Activated CD8-positive, alpha-beta memory T cell treated with anti-CD3 and anti-CD28 coated beads, Interleukin-2, amount 10 ng/mL, durations not matched to agents 7 days and 5 days (primary cell): ENCODE measurements around the gene MBNL1. TPM values are rescaled to one million over a fixed set of nuclear protein-coding genes. Genes with fewer than 3 reads are reported as not detected.
A peak's percentile ranks its signal among the peaks of the same experiment; 100 is the strongest.
"Not testable (repeated sequence)": the region's sequence is repeated elsewhere in the genome, so short reads cannot be mapped to it uniquely, and the experiment has no call there.

Experiments used
- ATAC-seq: fragments of 150-1000 bp; cut with Tn5 transposase; one replicate; pipeline ENCODE4 v1.10.0; 2021; ENCODE audit warnings: moderate library complexity
- CTCF ChIA-PET: fragments of 350-600 bp; sonication (Branson Sonifier 250); formaldehyde crosslinking; loops from one replicate; lab custom pipeline; 2021; ENCODE audit warnings: antibody characterized with exemption; lab: Charles Lee
- DNase-seq: peaks from one replicate; pipeline ENCODE4 v3.0.0-alpha.2; 2020
- H3K27ac Mint-ChIP-seq: one replicate; pipeline ENCODE4 v1.8.0; 2021; ENCODE audit warnings: mild to moderate bottlenecking, mixed read lengths
- H3K27me3 Mint-ChIP-seq: one replicate; pipeline ENCODE4 v1.8.0; 2021; ENCODE audit warnings: mixed read lengths
- H3K36me3 Mint-ChIP-seq: one replicate; pipeline ENCODE4 v1.8.0; 2021; ENCODE audit warnings: mild to moderate bottlenecking, mixed read lengths
- H3K4me1 Mint-ChIP-seq: one replicate; pipeline ENCODE4 v1.8.0; 2021; ENCODE audit warnings: mixed read lengths
- H3K4me3 Mint-ChIP-seq: one replicate; pipeline ENCODE4 v1.8.0; 2021; ENCODE audit warnings: mild to moderate bottlenecking, moderate library complexity, mixed read lengths
- H3K9me3 Mint-ChIP-seq: one replicate; pipeline ENCODE4 v1.8.0; 2022; ENCODE audit warnings: low read depth, mixed read lengths
- total RNA-seq, 2 experiments: library from RNA; stranded (reverse); gene quantifications; one replicate each; pipeline ENCODE4 v1.2.3, GENCODE V29; 2021

The MBNL1 gene
- total RNA-seq, 2 experiments from 2014 or later = 370 to 398 TPM

DNA sequence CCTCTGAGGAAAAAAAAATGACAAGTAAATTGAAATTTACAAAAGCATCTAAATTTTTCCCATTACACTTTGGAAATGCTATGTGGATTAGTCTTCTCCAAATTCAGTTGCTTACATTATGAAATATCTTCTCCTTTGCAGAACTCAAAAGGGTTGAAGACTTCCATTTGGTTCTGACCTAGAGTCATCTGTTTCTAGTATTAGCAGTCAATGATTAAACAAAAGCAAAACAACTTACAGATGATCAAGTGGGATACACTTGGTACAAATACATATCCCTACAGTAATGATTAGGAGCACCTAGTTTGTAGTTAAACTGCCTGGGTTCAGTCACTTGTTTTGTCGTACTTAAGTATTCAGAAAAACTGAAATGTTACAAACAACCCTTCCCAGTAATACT lies 136.2 kb downstream of the MBNL1 start:
- Mint-ChIP-seq H3K9me3 (no peaks in the 10 kb centered on the region), H3K27ac (no peak overlapping the region), H3K36me3 (peaks cover 34% of the 10 kb centered on the region), H3K4me1 (peaks cover 55% of the 10 kb centered on the region), H3K4me3 (no peak overlapping the region), H3K27me3 (no peaks in the 10 kb centered on the region)
- CTCF ChIA-PET = no interaction called here
- DNase-seq (no peak), ATAC-seq (no peak)

- CTCF ChIA-PET = no interaction called here
- ATAC-seq = no peak
- Mint-ChIP-seq H3K27me3 (no peaks in the 10 kb centered on the region), H3K36me3 (peaks cover 35% of the 10 kb centered on the region), H3K27ac (no peak overlapping the region), H3K4me1 (peaks cover 54% of the 10 kb centered on the region), H3K9me3 (no peaks in the 10 kb centered on the region), H3K4me3 (no peak overlapping the region)
- DNase-seq = no peak
Measured at GRCh38 chr3:152405915-152406802, 137.4 kb downstream of the MBNL1 start.

DNA sequence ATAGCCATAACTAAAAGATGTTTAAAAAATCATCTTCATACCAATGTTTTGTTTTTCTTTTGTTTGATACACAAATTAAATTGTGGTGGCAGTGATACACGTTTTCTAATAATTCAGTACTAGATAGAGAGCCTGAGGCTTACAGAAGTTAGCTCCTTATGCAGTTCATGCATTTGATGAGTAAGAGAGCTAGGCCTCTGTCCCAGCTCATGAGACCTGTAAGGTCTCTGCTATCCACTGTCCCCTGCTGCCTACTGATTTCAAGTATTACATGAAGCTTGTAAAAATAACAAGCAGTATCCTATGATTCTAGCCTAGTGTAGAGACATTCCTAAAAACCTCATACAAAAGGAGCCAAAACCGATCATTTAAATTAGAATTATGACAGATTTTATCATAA lies 144.5 kb downstream of the MBNL1 start:
- Mint-ChIP-seq H3K4me3 (no peak overlapping the region), H3K36me3 (peaks cover 51% of the 10 kb centered on the region), H3K27me3 (no peaks in the 10 kb centered on the region), H3K4me1 (peaks cover 41% of the 10 kb centered on the region), H3K27ac (no peak overlapping the region), H3K9me3 (no peaks in the 10 kb centered on the region)
- DNase-seq = no peak
- CTCF ChIA-PET = no interaction called here
- ATAC-seq = no peak

DNA sequence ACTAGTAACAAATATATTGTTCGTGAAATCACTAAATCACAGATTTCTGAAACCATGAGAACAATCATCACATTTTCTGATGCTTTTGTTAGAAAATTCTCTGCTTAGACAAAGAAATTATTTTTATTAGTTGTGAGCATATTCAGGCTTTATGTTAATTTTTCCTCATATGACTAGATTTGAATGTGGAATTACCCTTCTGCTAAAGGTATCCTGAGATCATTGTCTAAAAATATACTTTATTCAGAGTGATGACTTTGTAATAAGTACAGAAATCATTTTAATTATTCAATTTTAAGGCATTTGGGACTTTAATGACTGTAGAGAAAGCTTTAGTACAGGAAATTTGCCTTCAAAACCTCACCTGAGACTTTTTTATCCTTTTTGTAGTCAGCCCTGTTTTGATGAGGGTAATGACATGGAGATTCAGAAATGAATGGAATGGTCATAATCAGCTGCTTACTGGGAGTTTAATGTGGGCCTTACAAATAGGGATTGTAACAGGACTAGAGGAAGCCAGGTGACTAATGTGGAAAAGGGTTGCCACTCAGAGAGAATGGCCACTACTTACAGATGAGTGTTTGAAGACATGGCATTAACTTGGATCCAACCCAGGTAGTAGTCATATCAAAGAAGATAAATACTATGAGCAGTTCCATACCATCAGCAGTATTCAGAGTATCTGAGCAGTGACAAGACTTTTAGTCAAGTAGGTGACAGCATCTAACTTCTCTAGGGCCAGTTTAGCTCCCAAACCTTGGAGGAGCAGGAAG lies 148.3 kb downstream of the MBNL1 start:
- no peak for DNase-seq
- peaks cover 52% of the 10 kb centered on the region for H3K4me1 Mint-ChIP-seq
- peaks cover 76% of the 10 kb centered on the region for H3K36me3 Mint-ChIP-seq
- H3K4me3 Mint-ChIP-seq = no peak overlapping the region
- no peaks in the 10 kb centered on the region for H3K27me3 Mint-ChIP-seq
- no peak for ATAC-seq
- CTCF ChIA-PET = no interaction called here
- peak overlapping the region; percentile 14 for H3K27ac Mint-ChIP-seq
- H3K9me3 Mint-ChIP-seq = peaks cover 7% of the 10 kb centered on the region

- peaks cover 67% of the 10 kb centered on the region for H3K4me1 Mint-ChIP-seq
Measured at GRCh38 chr3:152419748-152420147, 151.0 kb downstream of the MBNL1 start.

GRCh38 chr3:152421162-152421561 lies 152.4 kb downstream of the MBNL1 start:
- Mint-ChIP-seq H3K4me1 (peaks cover 78% of the 10 kb centered on the region), H3K27me3 (no peaks in the 10 kb centered on the region), H3K4me3 (no peak overlapping the region), H3K27ac (no peak overlapping the region), H3K36me3 (peaks cover 87% of the 10 kb centered on the region), H3K9me3 (peaks cover 11% of the 10 kb centered on the region)
- CTCF ChIA-PET = no interaction called here
- DNase-seq (no peak), ATAC-seq (no peak)

More at GRCh38 chr3:152419748-152420147, 151.0 kb downstream of the MBNL1 start:
- Mint-ChIP-seq H3K27me3 (no peaks in the 10 kb centered on the region), H3K36me3 (peaks cover 88% of the 10 kb centered on the region), H3K27ac (peak overlapping the region; percentile 58), H3K4me3 (no peak overlapping the region), H3K9me3 (peaks cover 11% of the 10 kb centered on the region)
- peak; percentile 72 for DNase-seq
- peak; percentile 91 for ATAC-seq
- CTCF ChIA-PET = interaction anchor here (0.9 to 1.0 kb wide), 2 partner anchors 9 to 10 kb away, joined by 3 to 4 read pairs; no protein-coding TSS in a partner anchor

DNA sequence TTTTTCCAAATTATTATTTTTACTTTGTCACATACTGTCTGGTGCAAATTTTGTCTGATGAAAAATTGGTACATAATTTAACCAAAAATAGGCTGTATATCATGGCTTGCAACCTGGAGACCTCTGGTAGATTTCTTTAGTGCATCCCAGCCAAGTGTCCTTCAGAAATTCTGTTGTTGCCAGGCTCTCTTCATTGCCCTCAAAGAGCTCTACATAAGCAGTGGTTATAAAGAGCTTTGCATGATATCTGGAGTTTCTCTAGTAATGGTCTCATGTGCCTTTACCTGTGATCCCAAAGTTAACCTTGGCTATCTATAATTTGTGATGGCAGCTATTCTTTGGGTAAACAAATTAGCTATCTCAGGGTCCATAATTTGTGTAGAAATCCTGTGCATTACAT lies 157.7 kb downstream of the MBNL1 start:
- DNase-seq = no peak
- Mint-ChIP-seq H3K27ac (peak overlapping the region; percentile 54), H3K9me3 (peaks cover 6% of the 10 kb centered on the region), H3K4me1 (peaks cover 69% of the 10 kb centered on the region), H3K36me3 (peaks cover 65% of the 10 kb centered on the region), H3K27me3 (no peaks in the 10 kb centered on the region), H3K4me3 (no peak overlapping the region)
- CTCF ChIA-PET = no interaction called here
- ATAC-seq = no peak

- CTCF ChIA-PET = no interaction called here
- Mint-ChIP-seq H3K27ac (no peak overlapping the region), H3K9me3 (peaks cover 2% of the 10 kb centered on the region), H3K4me1 (peaks cover 52% of the 10 kb centered on the region), H3K27me3 (no peaks in the 10 kb centered on the region), H3K4me3 (no peak overlapping the region), H3K36me3 (peaks cover 59% of the 10 kb centered on the region)
- ATAC-seq (no peak), DNase-seq (no peak)
Measured at GRCh38 chr3:152428577-152428976, 159.8 kb downstream of the MBNL1 start.

- Mint-ChIP-seq H3K27me3 (no peaks in the 10 kb centered on the region), H3K4me1 (peaks cover 50% of the 10 kb centered on the region), H3K9me3 (peaks cover 6% of the 10 kb centered on the region), H3K36me3 (peaks cover 63% of the 10 kb centered on the region), H3K4me3 (no peak overlapping the region), H3K27ac (peak overlapping the region; percentile 12)
- ATAC-seq (no peak), DNase-seq (no peak)
- CTCF ChIA-PET = interaction anchor here (0.8 to 1.5 kb wide), 3 partner anchors 11 to 31 kb away, joined by 3 read pairs; no protein-coding TSS in a partner anchor
Measured at GRCh38 chr3:152430223-152431002, 161.7 kb downstream of the MBNL1 start.

DNA sequence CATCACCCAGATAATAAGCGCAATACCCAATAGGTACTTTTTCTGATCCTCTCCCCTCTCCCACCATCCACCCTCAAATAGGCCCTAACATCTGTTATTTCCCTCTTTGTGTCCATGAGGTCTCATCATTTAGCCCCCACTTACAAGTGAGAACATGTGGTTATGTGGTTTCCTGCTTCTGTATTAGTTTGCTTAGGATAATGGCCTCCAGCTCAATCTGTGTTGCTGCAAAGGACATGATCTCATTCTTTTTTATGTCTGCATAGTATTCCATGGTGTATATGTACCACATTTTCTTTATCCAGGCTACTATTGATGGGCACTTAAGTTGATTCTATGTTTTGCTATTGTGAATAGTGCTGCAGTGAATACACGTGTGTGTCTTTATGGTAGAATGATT lies 165.4 kb downstream of the MBNL1 start:
- Mint-ChIP-seq H3K27ac (peak overlapping the region; percentile 36), H3K9me3 (peaks cover 6% of the 10 kb centered on the region), H3K4me1 (peaks cover 55% of the 10 kb centered on the region), H3K4me3 (no peak overlapping the region), H3K36me3 (peaks cover 68% of the 10 kb centered on the region), H3K27me3 (no peaks in the 10 kb centered on the region)
- ATAC-seq = peak; percentile 49
- CTCF ChIA-PET = no interaction called here
- no peak for DNase-seq

DNA sequence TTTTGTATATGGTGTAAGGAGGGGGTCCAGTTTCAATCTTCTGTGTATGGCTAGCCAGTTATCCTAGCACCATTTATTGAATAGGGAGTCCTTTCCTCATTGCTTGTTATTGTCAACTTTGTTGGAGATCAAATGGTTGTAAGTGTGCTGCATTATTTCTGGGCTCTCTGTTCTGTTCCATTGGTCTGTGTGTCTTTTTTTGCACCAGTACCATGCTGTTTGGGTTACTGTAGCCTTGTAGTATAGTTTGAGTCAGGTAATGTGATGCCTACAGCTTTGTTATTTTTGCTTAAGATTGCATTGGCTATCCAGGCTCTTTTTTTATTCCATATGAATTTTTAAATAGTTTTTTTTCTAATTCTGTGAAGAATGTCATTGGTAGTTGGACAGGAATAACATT lies 166.5 kb downstream of the MBNL1 start:
- H3K9me3 Mint-ChIP-seq, H3K27me3 Mint-ChIP-seq, ATAC-seq, H3K4me3 Mint-ChIP-seq, DNase-seq, H3K27ac Mint-ChIP-seq, CTCF ChIA-PET: not testable (repeated sequence)
- Mint-ChIP-seq H3K4me1 (peaks cover 55% of the 10 kb centered on the region), H3K36me3 (peaks cover 70% of the 10 kb centered on the region)

- no peak for ATAC-seq
- Mint-ChIP-seq H3K36me3 (peaks cover 66% of the 10 kb centered on the region), H3K4me1 (peaks cover 54% of the 10 kb centered on the region), H3K27me3 (no peaks in the 10 kb centered on the region), H3K9me3 (peaks cover 6% of the 10 kb centered on the region), H3K27ac (no peak overlapping the region), H3K4me3 (no peak overlapping the region)
- CTCF ChIA-PET = no interaction called here
- DNase-seq = no peak
Measured at GRCh38 chr3:152436707-152437590, 168.2 kb downstream of the MBNL1 start.
